Peyer's patch (tissue), 4 donors: ENCODE measurements around the gene ANKRD44. TPM values are rescaled to one million over a fixed set of nuclear protein-coding genes. Genes with fewer than 3 reads are reported as not detected.
"Not testable (repeated sequence)": the region's sequence is repeated elsewhere in the genome, so short reads cannot be mapped to it uniquely, and the experiment has no call there.

Experiments
- DNase-seq, 3 donors: peaks; one replicate each; pipeline ENCODE4 v3.0.0-alpha.2; 2017 to 2019
- H3K27ac ChIP-seq, 4 donors: fragments of 200-600 bp; sonication (generic); one replicate each; pipeline ENCODE4 v1.5.1; 2016 to 2019
- H3K27me3 ChIP-seq, 2 donors: fragments of 200-600 bp; sonication (generic); one replicate each; pipeline ENCODE4 v1.5.1; 2019
- H3K36me3 ChIP-seq, 3 donors: fragments of 200-600 bp; sonication (generic); one replicate each; pipeline ENCODE4 v1.5.1; 2016 to 2019
- H3K4me1 ChIP-seq, 4 donors: fragments of 200-600 bp; sonication (generic); one replicate each; pipeline ENCODE4 v1.5.1; 2016 to 2019
- H3K4me3 ChIP-seq, 4 donors: fragments of 200-600 bp; sonication (generic); 1 replicate in 3 of 4; 2 replicates in 1 of 4; pipeline ENCODE4 v1.5.1; 2016 to 2019; ENCODE audit warnings: mild to moderate bottlenecking in 1 of 4
- H3K9me3 ChIP-seq, 4 donors: fragments of 200-600 bp; sonication (generic); one replicate each; pipeline ENCODE4 v1.5.1; 2016 to 2019; ENCODE audit warnings: mild to moderate bottlenecking in 1 of 4
- POLR2A ChIP-seq, 2 donors: fragments of 450-650 bp; IDR thresholded peaks; one replicate each; pipeline ENCODE4 v1.5.1; 2017; ENCODE audit warnings: antibody characterized with exemption in 2 of 2, mild to moderate bottlenecking in 2 of 2, moderate library complexity in 2 of 2
- total RNA-seq, 4 donors: library from RNA; depleted of rRNA; stranded (reverse); fragments of >200 nt; gene quantifications; one replicate each; pipeline ENCODE4 v1.1.0, GENCODE V29; 2016
- TF ChIP-seq, protein P1 (sequence below), 6 experiments: fragments of 450-650 bp in 4 of 6; fragments of 200-600 bp in 2 of 6; sonication (generic) in 1 of 6; IDR thresholded peaks; one replicate each; pipeline ENCODE4 v1.5.1; 2017 to 2019; ENCODE audit warnings: antibody characterized with exemption in 6 of 6, mild to moderate bottlenecking in 3 of 6, moderate library complexity in 1 of 6

The ANKRD44 gene
- total RNA-seq, 4 donors from 2014 or later: 24.8 to 215 (median 32.0) TPM

DNA sequence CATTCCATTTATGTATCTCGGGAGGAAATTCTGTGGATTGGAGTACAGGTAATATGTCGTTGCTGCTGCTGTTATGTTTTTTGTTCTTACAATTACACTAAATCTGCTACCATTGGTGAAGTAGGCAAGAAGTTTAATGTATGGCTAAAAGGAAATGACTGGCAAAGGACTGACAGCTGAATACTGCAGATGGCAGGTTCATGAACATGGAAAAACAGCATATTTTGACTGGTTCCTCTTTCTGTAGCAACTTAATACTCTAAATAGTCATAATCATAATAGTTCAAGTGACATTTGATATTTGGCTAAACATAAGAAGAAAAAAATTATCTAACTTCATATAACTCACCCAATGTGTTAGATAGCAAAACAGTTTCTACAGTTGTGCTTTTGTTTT, 299.6 kb downstream of the ANKRD44 start:
- DNase-seq: no peak
- no peak overlapping the region for H3K27ac ChIP-seq
- H3K4me1 ChIP-seq: no peaks in the 10 kb centered on the region

DNA sequence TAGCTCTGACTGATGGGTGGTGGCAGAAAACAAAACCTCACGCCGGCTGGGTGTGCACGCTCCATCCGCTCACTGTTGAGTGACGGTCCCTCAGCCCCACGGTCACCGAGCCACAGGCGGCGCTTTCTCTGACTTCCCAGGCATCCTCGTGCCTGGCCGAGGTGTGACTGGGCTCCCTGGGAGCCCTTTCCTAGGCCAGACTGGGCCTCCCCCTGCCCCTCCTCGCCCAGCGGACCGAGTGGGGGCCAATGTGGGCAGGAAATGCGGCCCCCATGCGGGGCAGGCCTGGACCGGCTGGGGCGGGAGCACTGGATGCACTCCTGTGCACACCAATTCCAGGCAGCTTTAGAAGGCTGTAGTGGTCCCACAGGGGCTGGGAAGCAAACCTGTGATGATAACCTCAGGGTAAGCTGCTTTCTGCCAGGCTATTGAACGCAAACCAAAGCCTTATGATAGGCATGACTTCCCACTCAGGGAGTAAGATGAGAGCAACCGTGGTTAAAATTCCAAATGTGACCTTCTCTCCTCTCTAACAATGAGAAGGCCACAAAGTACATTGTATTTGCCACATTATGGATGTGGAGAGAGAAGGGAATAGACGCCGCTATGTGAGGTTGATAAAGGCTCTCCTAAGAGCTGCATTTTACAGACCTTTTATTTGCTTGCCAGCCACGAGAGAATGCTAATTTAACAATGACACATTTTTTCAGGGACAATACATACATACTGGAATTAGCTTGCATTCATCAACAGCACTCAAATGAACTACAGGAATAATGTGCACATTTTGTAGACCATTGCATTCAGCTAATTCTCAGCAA, 300.2 kb downstream of the ANKRD44 start:
- Histone ChIP-seq H3K4me1 (no peaks in the 10 kb centered on the region), H3K27me3 (no peaks in the 10 kb centered on the region), H3K9me3 (no peaks in the 10 kb centered on the region), H3K27ac (no peak overlapping the region), H3K4me3 (no peak overlapping the region), H3K36me3 (peaks cover 0 to 26% (median 0%) of the 10 kb centered on the region in 3 donors)
- TF ChIP-seq, protein P1, sequence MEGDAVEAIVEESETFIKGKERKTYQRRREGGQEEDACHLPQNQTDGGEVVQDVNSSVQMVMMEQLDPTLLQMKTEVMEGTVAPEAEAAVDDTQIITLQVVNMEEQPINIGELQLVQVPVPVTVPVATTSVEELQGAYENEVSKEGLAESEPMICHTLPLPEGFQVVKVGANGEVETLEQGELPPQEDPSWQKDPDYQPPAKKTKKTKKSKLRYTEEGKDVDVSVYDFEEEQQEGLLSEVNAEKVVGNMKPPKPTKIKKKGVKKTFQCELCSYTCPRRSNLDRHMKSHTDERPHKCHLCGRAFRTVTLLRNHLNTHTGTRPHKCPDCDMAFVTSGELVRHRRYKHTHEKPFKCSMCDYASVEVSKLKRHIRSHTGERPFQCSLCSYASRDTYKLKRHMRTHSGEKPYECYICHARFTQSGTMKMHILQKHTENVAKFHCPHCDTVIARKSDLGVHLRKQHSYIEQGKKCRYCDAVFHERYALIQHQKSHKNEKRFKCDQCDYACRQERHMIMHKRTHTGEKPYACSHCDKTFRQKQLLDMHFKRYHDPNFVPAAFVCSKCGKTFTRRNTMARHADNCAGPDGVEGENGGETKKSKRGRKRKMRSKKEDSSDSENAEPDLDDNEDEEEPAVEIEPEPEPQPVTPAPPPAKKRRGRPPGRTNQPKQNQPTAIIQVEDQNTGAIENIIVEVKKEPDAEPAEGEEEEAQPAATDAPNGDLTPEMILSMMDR (IDR thresholded peaks at IDR 0.05): no peak
- TF ChIP-seq POLR2A (IDR thresholded peaks at IDR 0.05): no peak
- no peak for DNase-seq

More for the DNA sequence above, 299.6 kb downstream of the ANKRD44 start:
- Histone ChIP-seq H3K9me3 (no peaks in the 10 kb centered on the region), H3K36me3 (peaks cover 0 to 26% (median 0%) of the 10 kb centered on the region in 3 donors), H3K4me3 (no peak overlapping the region), H3K27me3 (no peaks in the 10 kb centered on the region)
- no peak for TF ChIP-seq POLR2A (IDR thresholded peaks at IDR 0.05)
- TF ChIP-seq, protein P1 (IDR thresholded peaks at IDR 0.05): no peak

DNA sequence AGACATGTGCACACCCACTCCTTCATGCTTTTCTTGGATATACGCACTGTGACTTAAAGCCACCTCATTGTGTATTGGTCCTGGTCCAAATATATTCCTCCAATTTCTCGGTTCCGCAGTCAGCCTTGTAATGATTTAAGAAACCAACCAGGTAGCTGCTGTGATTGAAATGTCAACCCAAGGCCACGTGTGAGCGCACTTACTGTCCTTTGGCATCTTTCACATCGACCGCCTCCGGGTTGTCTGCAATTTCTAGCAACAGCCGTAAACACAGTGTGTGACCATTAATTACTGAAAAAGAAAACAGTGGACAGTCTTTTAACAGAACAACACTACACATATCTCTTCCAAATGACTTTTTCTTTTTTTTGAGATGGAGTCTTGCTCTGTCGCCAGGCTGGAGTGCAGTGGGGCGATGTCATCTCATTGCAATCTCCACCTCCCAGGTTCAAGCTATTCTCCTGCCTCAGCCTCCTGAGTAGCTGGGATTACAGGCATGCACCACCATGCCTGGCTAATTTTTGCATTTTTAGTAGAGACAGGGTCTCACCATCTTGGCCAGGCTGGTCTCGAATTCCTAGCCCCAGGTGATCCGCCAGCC, 301.7 kb downstream of the ANKRD44 start:
- not testable (repeated sequence) for H3K9me3 ChIP-seq, DNase-seq, H3K4me1 ChIP-seq, H3K27ac ChIP-seq, H3K4me3 ChIP-seq, H3K27me3 ChIP-seq
- peaks cover 0 to 26% (median 0%) of the 10 kb centered on the region in 3 donors for H3K36me3 ChIP-seq

DNA sequence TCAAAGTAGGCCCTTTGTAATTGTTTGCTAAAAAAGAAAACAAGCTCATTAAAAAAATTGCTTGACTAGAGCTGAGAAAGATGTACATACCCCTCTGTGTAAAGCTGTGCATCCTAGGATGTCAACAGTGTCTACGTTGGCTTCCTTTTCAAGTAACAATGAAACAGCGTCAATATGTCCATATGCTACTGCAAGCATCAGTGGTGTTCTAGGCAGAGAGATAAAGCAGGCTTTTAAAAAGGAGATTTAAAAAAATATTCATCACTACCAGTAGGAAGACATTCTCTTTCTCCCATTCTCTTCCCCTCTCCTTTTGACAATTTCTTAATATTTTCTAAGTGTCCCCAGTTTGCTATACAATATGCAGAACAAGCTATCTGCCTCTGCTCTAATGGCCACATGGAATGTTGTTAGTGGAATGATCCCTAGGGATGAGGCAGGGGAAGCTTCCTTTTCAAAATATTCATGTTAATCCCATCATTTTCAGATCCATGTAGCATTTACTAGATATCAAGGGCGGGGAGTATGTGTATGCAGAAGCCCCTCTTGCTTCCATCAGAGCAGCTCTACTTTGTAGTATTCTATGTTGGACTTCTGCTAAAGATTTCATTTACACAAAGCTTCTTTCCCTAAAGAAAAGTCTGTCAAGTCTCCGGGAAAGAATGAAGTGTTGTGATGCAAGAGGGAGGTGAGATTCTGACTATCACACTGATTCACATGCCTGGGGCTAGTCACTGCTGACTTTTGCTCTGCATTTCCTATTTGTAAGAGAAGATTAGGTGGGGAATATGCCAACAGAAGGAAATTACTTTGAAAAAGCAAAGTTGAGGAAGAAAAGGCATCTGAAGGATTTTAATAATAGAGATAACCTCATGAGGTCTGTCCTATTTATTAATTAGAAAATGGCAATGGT, 302.6 kb downstream of the ANKRD44 start:
- TF ChIP-seq POLR2A (IDR thresholded peaks at IDR 0.05): no peak
- TF ChIP-seq, protein P1 (IDR thresholded peaks at IDR 0.05): no peak
- no peaks in the 10 kb centered on the region for H3K27me3 ChIP-seq
- H3K4me1 ChIP-seq: no peaks in the 10 kb centered on the region
- no peak overlapping the region for H3K27ac ChIP-seq
- H3K36me3 ChIP-seq: peaks cover 0 to 20% (median 0%) of the 10 kb centered on the region in 3 donors
- H3K9me3 ChIP-seq: no peaks in the 10 kb centered on the region
- no peak overlapping the region for H3K4me3 ChIP-seq
- no peak for DNase-seq

DNA sequence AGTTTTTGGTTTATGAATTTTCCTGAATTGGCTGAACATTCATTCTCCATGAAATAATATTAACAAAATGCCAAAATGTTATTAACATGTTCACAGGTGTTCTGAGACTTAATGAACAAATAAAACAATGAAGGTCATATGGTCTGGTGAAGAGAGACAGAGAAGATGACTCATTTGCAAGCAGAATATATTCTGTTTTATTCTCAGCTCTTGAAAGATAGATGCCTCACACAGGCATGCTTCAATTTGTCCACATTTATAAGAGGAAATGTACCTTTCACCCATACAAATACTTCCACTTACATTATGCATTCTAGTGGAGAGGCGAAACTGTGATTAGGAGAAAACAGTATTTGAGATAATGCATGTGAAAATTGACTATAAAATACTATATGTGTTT, 308.7 kb downstream of the ANKRD44 start:
- Histone ChIP-seq H3K4me3 (no peak overlapping the region), H3K27ac (no peak overlapping the region), H3K27me3 (no peaks in the 10 kb centered on the region), H3K36me3 (peaks cover 0 to 21% (median 0%) of the 10 kb centered on the region in 3 donors), H3K9me3 (no peaks in the 10 kb centered on the region), H3K4me1 (no peaks in the 10 kb centered on the region)
- DNase-seq: no peak
- TF ChIP-seq, protein P1 (IDR thresholded peaks at IDR 0.05): no peak
- TF ChIP-seq POLR2A (IDR thresholded peaks at IDR 0.05): no peak
